ENCODE results near the gene KAT6B.
"Not testable (repeated sequence)": the region's sequence is repeated elsewhere in the genome, so short reads cannot be mapped to it uniquely, and the experiment has no call there.

The KAT6B gene

DNA sequence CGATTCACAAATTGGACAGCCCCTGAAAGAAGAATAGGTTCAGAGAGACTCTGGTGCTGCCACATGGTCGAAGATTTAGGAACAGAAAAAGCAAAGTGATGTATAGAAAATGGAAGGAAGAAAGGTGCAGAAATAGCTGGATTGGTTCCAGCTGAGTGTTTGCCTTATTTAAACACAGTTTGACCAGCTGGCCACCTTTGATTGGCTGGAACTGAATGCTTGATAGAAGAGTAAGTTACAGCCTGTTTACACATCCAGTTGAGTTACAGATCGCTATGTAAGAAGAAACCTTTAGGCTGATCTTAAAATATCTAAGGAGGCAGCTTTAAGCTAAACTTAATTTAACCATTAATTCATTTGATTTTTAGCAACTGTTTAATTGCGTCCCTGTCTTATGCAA, 40.3 kb upstream of the KAT6B start:
- Histone ChIP-seq H4K20me1 (ENCODE audit: insufficient read depth) (no peaks in the 10 kb centered on the region), H3K27ac (no peak overlapping the region), H3K9ac (no peak overlapping the region), H3K79me2 (ENCODE audit: insufficient read depth, low read depth) (no peaks in the 10 kb centered on the region), H2AFZ (ENCODE audit: low read depth) (no peak overlapping the region), H3K36me3 (ENCODE audit: insufficient read depth) (no peaks in the 10 kb centered on the region), H3K4me2 (no peak overlapping the region), H3K4me1 (ENCODE audit: low read depth, poor library complexity, severe bottlenecking) (no peaks in the 10 kb centered on the region), H3K27me3 (ENCODE audit: insufficient read depth, low read depth) (no peaks in the 10 kb centered on the region), H3K4me3 (IDR thresholded peaks at IDR 0.05; ENCODE audit: insufficient read depth, low read depth, low read length) (no peak overlapping the region)
- no peak for TF ChIP-seq CTCF (conservative IDR thresholded peaks at IDR 0.05; ENCODE audit: low read depth, low read length)

DNA sequence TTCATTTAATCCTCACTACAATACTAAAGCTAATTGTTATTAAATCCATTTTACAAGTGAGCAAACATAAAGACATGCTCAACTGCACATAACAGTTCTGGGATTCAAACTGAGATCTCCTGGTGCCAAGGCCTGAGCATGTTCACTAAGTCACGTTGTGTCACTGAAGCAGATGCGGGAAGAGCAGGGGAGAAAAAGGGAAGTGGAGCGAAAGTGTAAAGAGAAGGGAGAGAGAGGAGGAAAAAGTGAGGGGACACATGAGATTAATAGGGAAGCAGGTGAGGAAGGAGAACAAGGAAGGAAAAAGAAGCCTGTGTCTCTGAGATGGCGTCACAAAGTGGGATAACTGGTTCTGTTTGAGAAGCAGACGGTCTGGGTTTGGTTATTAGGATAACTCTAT, 38.9 kb upstream of the KAT6B start:
- no peaks in the 10 kb centered on the region for H4K20me1 ChIP-seq (ENCODE audit: insufficient read depth)
- TF ChIP-seq CTCF (conservative IDR thresholded peaks at IDR 0.05; ENCODE audit: low read depth, low read length): no peak
- H3K4me2 ChIP-seq: no peak overlapping the region
- no peak overlapping the region for H3K9ac ChIP-seq
- no peak overlapping the region for H2AFZ ChIP-seq (ENCODE audit: low read depth)
- H3K27ac ChIP-seq: no peak overlapping the region
- no peaks in the 10 kb centered on the region for H3K36me3 ChIP-seq (ENCODE audit: insufficient read depth)
- no peaks in the 10 kb centered on the region for H3K79me2 ChIP-seq (ENCODE audit: insufficient read depth, low read depth)
- no peaks in the 10 kb centered on the region for H3K27me3 ChIP-seq (ENCODE audit: insufficient read depth, low read depth)
- H3K4me1 ChIP-seq (ENCODE audit: low read depth, poor library complexity, severe bottlenecking): no peaks in the 10 kb centered on the region
- H3K4me3 ChIP-seq (IDR thresholded peaks at IDR 0.05; ENCODE audit: insufficient read depth, low read depth, low read length): no peak overlapping the region

DNA sequence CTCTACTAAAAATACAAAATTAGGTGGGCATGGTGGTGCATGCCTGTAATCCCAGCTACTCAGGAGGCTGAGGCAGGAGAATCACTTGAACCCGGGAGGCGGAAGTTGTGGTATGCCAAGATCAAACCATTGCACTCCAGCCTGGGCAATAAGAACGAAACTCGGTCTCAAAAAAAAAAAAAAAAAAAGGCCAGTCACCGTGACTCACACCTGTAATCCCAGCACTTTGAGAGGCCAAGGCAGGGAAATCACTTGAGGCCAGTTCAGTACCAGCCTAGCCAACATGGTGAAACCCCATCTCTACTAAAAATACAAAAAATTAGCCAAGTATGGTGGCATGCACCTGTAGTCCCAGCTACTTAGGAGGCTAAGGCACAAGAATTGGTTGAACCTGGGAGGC, 34.4 kb upstream of the KAT6B start:
- not testable (repeated sequence) for H2AFZ ChIP-seq (ENCODE audit: low read depth); H3K9ac ChIP-seq; H3K79me2 ChIP-seq (ENCODE audit: insufficient read depth, low read depth); H3K27me3 ChIP-seq (ENCODE audit: insufficient read depth, low read depth); H3K4me2 ChIP-seq; H3K27ac ChIP-seq; H3K36me3 ChIP-seq (ENCODE audit: insufficient read depth); H4K20me1 ChIP-seq (ENCODE audit: insufficient read depth); H3K4me3 ChIP-seq (IDR thresholded peaks at IDR 0.05; ENCODE audit: insufficient read depth, low read depth, low read length)
- peaks cover 28% of the 10 kb centered on the region for H3K4me1 ChIP-seq (ENCODE audit: low read depth, poor library complexity, severe bottlenecking)

DNA sequence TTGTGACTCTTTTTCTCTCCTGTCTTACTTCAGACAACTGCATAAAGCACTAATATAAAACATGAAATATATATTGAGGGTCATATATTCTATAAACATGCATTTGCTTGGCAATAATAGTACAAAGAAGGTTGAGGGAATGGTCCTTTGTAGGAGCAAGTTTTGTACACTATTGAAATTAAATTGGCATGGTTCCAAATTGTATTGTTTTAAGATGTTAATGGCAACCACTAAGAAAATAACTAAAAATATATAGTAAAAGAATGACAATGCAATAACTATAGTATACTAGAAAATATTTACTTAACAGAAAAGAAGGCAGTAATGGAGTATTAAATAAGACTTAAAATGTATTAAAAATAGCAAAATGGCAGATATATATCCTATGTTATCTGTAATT, 33.7 kb upstream of the KAT6B start:
- Histone ChIP-seq H3K4me3 (IDR thresholded peaks at IDR 0.05; ENCODE audit: insufficient read depth, low read depth, low read length) (no peak overlapping the region), H3K4me2 (no peak overlapping the region), H3K27ac (no peak overlapping the region), H3K4me1 (ENCODE audit: low read depth, poor library complexity, severe bottlenecking) (peaks cover 33% of the 10 kb centered on the region), H4K20me1 (ENCODE audit: insufficient read depth) (no peaks in the 10 kb centered on the region), H2AFZ (ENCODE audit: low read depth) (no peak overlapping the region), H3K9ac (no peak overlapping the region), H3K27me3 (ENCODE audit: insufficient read depth, low read depth) (no peaks in the 10 kb centered on the region), H3K79me2 (ENCODE audit: insufficient read depth, low read depth) (no peaks in the 10 kb centered on the region), H3K36me3 (ENCODE audit: insufficient read depth) (no peaks in the 10 kb centered on the region)
- no peak for TF ChIP-seq CTCF (conservative IDR thresholded peaks at IDR 0.05; ENCODE audit: low read depth, low read length)

DNA sequence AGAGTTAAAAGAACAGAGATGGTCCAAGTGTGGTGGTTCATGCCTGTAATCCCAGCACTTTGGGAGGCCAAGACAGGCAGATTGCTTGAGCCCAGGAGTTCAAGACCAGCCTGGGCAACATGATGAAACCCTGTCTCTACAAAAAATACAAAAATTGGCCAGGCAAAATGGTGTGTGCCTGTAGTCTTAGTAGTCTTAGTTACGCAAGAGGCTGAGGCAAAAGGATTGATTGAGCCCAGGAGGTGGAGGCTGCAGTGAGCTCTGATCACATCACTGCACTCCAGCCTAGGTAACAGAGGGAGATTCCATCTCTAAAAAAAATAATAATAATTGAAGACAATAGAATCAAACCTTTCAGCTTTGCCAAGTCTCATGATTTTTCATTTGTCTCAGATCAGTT, 33.2 kb upstream of the KAT6B start:
- not testable (repeated sequence) for H3K36me3 ChIP-seq (ENCODE audit: insufficient read depth); H3K4me3 ChIP-seq (IDR thresholded peaks at IDR 0.05; ENCODE audit: insufficient read depth, low read depth, low read length); H3K27me3 ChIP-seq (ENCODE audit: insufficient read depth, low read depth); H3K4me2 ChIP-seq; H3K9ac ChIP-seq; H3K79me2 ChIP-seq (ENCODE audit: insufficient read depth, low read depth); H3K27ac ChIP-seq; H4K20me1 ChIP-seq (ENCODE audit: insufficient read depth); H2AFZ ChIP-seq (ENCODE audit: low read depth)
- peaks cover 33% of the 10 kb centered on the region for H3K4me1 ChIP-seq (ENCODE audit: low read depth, poor library complexity, severe bottlenecking)

Data from KMS-11 (cell line).